Measurements from ENCODE around the gene NNAT.

The NNAT gene

DNA sequence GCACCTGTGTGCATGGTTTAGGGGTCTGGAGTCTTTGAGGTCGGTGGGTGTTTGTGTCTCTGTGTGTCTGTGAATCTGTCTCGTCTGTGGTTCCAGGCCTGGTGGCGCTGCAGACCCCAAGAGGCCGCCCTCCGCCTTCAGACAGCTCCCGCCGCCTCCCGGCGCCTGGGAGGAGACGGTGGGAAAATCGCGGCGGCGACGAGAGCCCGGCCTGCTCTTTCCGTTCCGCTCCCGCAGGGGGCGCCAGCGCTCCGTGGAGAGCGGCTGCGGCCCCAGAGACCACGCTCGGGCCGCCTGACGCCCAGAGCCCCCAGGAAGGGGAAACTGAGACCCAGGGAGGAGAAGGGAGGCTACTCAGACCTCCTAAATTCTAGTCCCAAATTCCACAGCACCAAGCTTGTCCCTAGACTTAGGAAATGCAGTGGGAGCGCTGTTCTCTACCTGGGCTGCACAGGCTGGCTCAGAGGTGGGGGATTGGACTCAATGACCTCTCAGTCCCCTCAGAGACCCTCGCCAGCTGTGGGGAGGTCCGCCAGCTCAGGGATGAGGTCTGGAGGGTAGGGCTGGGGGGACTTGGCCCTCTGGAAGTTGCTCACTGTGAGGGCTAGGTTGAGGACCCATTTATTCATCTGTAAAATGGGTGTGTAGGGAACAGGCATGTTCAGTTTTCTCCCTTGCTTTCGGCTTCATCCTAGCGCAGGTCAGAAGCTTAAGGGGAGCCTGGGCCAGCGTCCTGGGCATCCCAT lies 43.5 kb downstream of the NNAT start:
- TF ChIP-seq, protein P1, sequence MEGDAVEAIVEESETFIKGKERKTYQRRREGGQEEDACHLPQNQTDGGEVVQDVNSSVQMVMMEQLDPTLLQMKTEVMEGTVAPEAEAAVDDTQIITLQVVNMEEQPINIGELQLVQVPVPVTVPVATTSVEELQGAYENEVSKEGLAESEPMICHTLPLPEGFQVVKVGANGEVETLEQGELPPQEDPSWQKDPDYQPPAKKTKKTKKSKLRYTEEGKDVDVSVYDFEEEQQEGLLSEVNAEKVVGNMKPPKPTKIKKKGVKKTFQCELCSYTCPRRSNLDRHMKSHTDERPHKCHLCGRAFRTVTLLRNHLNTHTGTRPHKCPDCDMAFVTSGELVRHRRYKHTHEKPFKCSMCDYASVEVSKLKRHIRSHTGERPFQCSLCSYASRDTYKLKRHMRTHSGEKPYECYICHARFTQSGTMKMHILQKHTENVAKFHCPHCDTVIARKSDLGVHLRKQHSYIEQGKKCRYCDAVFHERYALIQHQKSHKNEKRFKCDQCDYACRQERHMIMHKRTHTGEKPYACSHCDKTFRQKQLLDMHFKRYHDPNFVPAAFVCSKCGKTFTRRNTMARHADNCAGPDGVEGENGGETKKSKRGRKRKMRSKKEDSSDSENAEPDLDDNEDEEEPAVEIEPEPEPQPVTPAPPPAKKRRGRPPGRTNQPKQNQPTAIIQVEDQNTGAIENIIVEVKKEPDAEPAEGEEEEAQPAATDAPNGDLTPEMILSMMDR (IDR thresholded peaks at IDR 0.05; ENCODE audit: low read depth, low read length, missing control alignments) = peak; percentile 98
- no peak overlapping the region for H3K4me3 ChIP-seq (ENCODE audit: low read depth, low read length)
- no peak for DNase-seq (ENCODE audit: low read depth)

DNA sequence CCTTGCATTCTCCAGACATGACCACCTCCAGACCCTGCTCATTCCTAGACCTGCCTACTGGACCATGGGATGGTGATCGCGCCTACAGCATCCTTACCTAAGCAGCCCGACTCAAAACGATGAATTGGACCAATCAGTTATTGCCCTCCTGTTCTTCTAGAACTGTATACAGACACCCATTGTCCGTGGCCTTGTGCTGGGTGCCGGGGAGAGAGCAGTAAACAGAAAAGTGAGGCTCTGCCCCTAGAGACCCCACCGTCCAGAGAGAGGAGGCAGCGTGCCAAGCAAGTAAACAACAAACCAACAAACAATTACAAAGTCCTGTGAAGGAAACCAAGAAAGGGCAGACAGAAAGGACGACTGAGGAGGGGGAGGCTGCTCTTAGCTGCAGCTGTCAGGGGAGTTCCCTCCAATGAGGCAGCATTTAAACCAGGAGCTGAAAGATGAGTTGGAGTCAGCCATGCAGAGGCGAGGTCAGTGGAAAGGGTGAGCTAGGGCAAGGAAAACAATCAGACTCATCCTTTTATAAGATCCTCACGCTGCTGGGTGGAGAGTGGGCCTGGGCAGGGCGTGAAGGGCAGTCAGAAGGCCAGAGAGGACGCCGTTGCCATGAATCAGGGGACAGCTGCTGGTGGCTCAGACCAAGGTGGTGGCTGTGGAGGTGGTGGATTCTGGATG lies 44.2 kb downstream of the NNAT start:
- no peak for DNase-seq (ENCODE audit: low read depth)
- H3K4me3 ChIP-seq (ENCODE audit: low read depth, low read length) = no peak overlapping the region
- TF ChIP-seq, protein P1 (IDR thresholded peaks at IDR 0.05; ENCODE audit: low read depth, low read length, missing control alignments) = no peak

DNA sequence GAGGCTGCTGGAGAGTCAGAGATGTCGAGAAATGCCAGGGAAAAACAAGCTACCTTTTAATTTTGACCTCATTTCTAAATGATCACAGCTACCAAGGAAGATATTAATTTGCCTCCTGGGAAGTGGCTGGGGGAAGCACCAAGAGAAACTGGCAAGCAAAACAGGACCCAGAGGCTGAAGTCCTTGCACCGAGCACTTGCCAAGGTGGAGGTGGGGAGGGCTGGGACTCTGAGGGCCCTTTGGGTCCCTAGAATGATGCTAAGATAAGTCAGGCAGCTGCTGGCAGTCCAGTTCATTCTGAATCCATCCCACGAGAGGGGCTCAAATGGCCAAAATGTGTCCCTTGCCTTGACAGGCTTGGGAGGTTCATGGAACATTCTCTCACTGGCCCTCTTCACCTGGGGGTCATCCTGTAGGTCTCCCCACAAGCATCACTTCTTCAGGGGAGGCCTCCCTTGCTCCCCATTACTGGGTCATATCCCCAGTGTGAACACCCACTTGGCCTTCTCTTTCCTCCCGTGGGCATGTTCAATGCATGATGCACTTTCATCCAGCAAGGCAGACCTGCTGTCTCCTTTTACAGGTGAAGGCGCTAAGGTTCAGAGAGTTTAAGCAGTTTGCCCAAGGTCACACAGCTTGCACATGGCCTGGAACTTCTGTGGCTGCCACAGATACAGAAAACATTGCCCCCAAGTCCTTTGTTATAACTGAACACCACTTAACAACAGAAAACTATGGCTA lies 45.7 kb downstream of the NNAT start:
- TF ChIP-seq, protein P1 (IDR thresholded peaks at IDR 0.05; ENCODE audit: low read depth, low read length, missing control alignments) = no peak
- H3K4me3 ChIP-seq (ENCODE audit: low read depth, low read length) = no peak overlapping the region
- no peak for DNase-seq (ENCODE audit: low read depth)

- no peak for DNase-seq (ENCODE audit: low read depth)
- H3K4me3 ChIP-seq (ENCODE audit: low read depth, low read length) = no peak overlapping the region
- TF ChIP-seq, protein P1 (IDR thresholded peaks at IDR 0.05; ENCODE audit: low read depth, low read length, missing control alignments) = no peak
These were observed 46.2 kb downstream of the NNAT start for GRCh38 chr20:37567331-37567665.

- no peak for DNase-seq (ENCODE audit: low read depth)
- H3K4me3 ChIP-seq (ENCODE audit: low read depth, low read length) = no peak overlapping the region
- TF ChIP-seq, protein P1 (IDR thresholded peaks at IDR 0.05; ENCODE audit: low read depth, low read length, missing control alignments) = no peak
These were observed 46.9 kb downstream of the NNAT start for GRCh38 chr20:37567671-37568588.

DNA sequence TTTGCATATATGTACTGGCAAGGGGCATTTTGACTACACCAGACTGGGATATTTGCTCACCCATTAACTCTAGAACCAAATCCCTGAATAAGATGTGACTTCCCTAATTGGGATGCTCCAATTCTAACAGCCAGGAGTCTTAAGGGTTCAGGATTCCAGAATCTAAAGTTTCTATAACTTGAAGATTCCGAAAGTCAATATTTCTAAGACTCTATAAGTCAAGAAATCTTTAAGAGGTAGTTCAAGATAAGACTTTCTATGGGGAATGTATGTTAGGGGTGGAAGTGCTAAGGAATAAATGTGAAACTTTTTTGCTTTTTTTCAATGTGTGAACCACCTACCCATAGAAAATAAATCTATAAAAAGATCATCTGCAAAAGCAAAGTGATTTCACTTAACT lies 49.4 kb downstream of the NNAT start:
- no peak overlapping the region for H3K4me3 ChIP-seq (ENCODE audit: low read depth, low read length)
- DNase-seq (ENCODE audit: low read depth) = no peak
- TF ChIP-seq, protein P1 (IDR thresholded peaks at IDR 0.05; ENCODE audit: low read depth, low read length, missing control alignments) = no peak
